OCI-LY1 (cell line): Measurements from ENCODE around the gene TAC1.

Source experiments
- EZH2 ChIP-seq: fragments of 200-600 bp; sonication (generic), shearing (Covaris generic); IDR thresholded peaks from 2 replicates; pipeline ENCODE4 v1.8.0; 2017; ENCODE audit warnings: borderline replicate concordance, mixed run types, mild to moderate bottlenecking, antibody characterized with exemption, low read length, moderate library complexity, mixed read lengths
- TF ChIP-seq, protein P1 (sequence below): fragments of 200-600 bp; sonication (generic), shearing (Covaris generic); IDR thresholded peaks from 2 replicates; pipeline ENCODE4 v1.5.1; 2017; ENCODE audit warnings: mild to moderate bottlenecking, antibody characterized with exemption, low read length, moderate library complexity, mixed read lengths

DNA sequence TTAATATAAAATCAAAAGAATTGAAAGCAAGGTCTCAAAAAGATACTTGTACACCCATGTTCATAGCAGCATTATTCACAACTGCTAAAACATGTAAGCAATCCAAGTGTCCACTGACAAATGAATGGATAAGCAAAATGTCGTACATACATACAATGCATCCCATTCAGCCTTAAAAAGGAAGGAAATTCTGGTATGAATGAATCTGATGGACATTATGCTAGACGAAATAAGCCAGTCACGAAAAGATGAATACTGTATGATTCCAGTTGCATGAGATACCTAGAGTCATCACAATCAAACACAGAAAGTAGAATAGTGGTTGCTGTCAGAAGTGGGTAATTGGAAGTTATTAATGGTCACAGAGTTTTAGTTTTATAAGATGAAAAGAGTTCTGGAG lies 9.5 kb upstream of the TAC1 start:
- TF ChIP-seq, protein P1, sequence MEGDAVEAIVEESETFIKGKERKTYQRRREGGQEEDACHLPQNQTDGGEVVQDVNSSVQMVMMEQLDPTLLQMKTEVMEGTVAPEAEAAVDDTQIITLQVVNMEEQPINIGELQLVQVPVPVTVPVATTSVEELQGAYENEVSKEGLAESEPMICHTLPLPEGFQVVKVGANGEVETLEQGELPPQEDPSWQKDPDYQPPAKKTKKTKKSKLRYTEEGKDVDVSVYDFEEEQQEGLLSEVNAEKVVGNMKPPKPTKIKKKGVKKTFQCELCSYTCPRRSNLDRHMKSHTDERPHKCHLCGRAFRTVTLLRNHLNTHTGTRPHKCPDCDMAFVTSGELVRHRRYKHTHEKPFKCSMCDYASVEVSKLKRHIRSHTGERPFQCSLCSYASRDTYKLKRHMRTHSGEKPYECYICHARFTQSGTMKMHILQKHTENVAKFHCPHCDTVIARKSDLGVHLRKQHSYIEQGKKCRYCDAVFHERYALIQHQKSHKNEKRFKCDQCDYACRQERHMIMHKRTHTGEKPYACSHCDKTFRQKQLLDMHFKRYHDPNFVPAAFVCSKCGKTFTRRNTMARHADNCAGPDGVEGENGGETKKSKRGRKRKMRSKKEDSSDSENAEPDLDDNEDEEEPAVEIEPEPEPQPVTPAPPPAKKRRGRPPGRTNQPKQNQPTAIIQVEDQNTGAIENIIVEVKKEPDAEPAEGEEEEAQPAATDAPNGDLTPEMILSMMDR: no peak
- TF ChIP-seq EZH2: no peak
